ENCODE measurements around the gene CC2D2B. TPM values are rescaled to one million over a fixed set of nuclear protein-coding genes. Genes with fewer than 3 reads are reported as not detected.

Gene CC2D2B
- total and polyA plus RNA-seq, 2 of the 13 experiments (the other 11 are each of a cell fraction or from before 2014, with no cell fraction given) = 0.20 TPM; not detected in 1

DNA sequence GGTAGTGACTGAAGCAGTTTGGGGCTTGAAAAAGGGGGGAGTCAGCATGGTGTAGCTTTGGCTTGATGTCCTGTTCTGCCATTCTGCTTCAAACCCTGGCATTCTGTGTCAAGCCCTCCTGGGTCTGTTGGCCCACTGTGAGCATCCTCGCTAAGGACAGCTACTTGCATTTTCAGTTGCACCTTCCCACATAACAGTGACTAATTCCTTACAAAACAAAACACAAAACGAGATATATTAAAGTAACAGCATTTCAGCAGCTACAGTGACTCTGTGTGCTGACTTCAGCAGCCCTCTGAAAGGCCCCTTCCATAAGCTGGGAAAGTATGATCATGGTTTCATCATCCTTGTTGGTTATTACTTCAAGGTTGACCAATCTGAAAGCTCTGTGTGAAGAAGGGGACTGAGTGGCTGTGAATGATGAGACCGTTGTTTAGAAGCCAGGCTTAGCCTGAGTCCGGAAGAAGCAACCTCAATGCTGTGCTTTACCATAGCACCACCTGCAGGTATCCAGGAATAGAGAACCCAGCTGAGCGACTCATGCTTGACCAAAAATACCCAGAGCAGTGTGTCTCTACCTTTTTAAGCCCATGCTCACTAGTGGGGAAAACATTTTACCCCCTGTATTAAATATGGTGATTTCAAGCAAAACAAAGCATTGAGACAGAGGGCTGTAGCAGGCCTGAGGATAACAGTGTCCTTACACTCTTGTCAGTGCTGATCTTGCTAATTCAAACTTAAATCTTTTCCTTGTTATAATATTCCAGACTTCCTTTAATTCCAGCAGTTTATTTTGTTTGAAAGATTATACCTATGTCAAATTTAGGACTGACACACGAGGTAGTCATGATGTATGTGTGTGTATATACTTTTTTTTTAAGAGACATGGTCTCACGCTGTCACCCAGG lies 42.6 kb upstream of the CC2D2B start (continued):
- TF ChIP-seq, protein P1, sequence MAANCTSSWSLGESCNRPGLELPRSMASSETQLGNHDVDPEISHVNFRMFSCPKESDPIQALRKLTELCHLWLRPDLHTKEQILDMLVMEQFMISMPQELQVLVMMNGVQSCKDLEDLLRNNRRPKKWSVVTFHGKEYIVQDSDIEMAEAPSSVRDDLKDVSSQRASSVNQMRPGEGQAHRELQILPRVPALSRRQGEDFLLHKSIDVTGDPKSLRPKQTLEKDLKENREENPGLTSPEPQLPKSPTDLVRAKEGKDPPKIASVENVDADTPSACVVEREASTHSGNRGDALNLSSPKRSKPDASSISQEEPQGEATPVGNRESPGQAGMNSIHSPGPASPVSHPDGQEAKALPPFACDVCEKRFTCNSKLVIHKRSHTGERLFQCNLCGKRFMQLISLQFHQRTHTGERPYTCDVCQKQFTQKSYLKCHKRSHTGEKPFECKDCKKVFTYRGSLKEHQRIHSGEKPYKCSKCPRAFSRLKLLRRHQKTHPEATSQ (CRISPR knock-in tag; IDR thresholded peaks at IDR 0.05; ENCODE audit: borderline replicate concordance) = no peak
- TF ChIP-seq NR2F1 (CRISPR knock-in tag; IDR thresholded peaks at IDR 0.05) (no peak), ZNF354B (CRISPR knock-in tag; IDR thresholded peaks at IDR 0.05) (no peak), ATF7-NPFF (CRISPR knock-in tag; IDR thresholded peaks at IDR 0.05; ENCODE audit: low read depth) (no peak), ZNF672 (CRISPR knock-in tag; IDR thresholded peaks at IDR 0.05) (no peak), IKZF1 (IDR thresholded peaks at IDR 0.05) (no peak), PHF5A (CRISPR knock-in tag; IDR thresholded peaks at IDR 0.05; ENCODE audit: low read depth, unreplicated experiment) (no peak), ZNF225 (CRISPR knock-in tag; IDR thresholded peaks at IDR 0.05) (no peak), GLI4 (CRISPR knock-in tag; IDR thresholded peaks at IDR 0.05; ENCODE audit: borderline replicate concordance) (no peak), ADNP (CRISPR knock-in tag; IDR thresholded peaks at IDR 0.05) (no peak), ZNF205 (CRISPR knock-in tag; IDR thresholded peaks at IDR 0.05) (no peak)
- TF ChIP-seq, protein P2, sequence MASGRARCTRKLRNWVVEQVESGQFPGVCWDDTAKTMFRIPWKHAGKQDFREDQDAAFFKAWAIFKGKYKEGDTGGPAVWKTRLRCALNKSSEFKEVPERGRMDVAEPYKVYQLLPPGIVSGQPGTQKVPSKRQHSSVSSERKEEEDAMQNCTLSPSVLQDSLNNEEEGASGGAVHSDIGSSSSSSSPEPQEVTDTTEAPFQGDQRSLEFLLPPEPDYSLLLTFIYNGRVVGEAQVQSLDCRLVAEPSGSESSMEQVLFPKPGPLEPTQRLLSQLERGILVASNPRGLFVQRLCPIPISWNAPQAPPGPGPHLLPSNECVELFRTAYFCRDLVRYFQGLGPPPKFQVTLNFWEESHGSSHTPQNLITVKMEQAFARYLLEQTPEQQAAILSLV (CRISPR knock-in tag; IDR thresholded peaks at IDR 0.05; ENCODE audit: borderline replicate concordance) = no peak
- TF ChIP-seq, protein P3, sequence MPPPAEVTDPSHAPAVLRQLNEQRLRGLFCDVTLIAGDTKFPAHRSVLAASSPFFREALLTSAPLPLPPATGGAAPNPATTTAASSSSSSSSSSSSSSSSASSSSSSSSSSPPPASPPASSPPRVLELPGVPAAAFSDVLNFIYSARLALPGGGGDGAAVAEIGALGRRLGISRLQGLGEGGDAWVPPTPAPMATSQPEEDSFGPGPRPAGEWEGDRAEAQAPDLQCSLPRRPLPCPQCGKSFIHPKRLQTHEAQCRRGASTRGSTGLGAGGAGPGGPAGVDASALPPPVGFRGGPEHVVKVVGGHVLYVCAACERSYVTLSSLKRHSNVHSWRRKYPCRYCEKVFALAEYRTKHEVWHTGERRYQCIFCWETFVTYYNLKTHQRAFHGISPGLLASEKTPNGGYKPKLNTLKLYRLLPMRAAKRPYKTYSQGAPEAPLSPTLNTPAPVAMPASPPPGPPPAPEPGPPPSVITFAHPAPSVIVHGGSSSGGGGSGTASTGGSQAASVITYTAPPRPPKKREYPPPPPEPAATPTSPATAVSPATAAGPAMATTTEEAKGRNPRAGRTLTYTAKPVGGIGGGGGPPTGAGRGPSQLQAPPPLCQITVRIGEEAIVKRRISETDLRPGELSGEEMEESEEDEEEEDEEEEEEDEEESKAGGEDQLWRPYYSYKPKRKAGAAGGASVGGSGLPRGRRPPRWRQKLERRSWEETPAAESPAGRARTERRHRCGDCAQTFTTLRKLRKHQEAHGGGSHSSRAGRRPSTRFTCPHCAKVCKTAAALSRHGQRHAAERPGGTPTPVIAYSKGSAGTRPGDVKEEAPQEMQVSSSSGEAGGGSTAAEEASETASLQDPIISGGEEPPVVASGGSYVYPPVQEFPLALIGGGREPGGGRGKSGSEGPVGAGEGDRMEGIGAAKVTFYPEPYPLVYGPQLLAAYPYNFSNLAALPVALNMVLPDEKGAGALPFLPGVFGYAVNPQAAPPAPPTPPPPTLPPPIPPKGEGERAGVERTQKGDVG (CRISPR knock-in tag; IDR thresholded peaks at IDR 0.05; ENCODE audit: borderline replicate concordance) = no peak
- TF ChIP-seq, protein P4, sequence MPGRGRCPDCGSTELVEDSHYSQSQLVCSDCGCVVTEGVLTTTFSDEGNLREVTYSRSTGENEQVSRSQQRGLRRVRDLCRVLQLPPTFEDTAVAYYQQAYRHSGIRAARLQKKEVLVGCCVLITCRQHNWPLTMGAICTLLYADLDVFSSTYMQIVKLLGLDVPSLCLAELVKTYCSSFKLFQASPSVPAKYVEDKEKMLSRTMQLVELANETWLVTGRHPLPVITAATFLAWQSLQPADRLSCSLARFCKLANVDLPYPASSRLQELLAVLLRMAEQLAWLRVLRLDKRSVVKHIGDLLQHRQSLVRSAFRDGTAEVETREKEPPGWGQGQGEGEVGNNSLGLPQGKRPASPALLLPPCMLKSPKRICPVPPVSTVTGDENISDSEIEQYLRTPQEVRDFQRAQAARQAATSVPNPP (CRISPR knock-in tag; IDR thresholded peaks at IDR 0.05) = no peak
- TF ChIP-seq, protein P5, sequence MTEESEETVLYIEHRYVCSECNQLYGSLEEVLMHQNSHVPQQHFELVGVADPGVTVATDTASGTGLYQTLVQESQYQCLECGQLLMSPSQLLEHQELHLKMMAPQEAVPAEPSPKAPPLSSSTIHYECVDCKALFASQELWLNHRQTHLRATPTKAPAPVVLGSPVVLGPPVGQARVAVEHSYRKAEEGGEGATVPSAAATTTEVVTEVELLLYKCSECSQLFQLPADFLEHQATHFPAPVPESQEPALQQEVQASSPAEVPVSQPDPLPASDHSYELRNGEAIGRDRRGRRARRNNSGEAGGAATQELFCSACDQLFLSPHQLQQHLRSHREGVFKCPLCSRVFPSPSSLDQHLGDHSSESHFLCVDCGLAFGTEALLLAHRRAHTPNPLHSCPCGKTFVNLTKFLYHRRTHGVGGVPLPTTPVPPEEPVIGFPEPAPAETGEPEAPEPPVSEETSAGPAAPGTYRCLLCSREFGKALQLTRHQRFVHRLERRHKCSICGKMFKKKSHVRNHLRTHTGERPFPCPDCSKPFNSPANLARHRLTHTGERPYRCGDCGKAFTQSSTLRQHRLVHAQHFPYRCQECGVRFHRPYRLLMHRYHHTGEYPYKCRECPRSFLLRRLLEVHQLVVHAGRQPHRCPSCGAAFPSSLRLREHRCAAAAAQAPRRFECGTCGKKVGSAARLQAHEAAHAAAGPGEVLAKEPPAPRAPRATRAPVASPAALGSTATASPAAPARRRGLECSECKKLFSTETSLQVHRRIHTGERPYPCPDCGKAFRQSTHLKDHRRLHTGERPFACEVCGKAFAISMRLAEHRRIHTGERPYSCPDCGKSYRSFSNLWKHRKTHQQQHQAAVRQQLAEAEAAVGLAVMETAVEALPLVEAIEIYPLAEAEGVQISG (CRISPR knock-in tag; IDR thresholded peaks at IDR 0.05) = no peak
- TF ChIP-seq, protein P6, sequence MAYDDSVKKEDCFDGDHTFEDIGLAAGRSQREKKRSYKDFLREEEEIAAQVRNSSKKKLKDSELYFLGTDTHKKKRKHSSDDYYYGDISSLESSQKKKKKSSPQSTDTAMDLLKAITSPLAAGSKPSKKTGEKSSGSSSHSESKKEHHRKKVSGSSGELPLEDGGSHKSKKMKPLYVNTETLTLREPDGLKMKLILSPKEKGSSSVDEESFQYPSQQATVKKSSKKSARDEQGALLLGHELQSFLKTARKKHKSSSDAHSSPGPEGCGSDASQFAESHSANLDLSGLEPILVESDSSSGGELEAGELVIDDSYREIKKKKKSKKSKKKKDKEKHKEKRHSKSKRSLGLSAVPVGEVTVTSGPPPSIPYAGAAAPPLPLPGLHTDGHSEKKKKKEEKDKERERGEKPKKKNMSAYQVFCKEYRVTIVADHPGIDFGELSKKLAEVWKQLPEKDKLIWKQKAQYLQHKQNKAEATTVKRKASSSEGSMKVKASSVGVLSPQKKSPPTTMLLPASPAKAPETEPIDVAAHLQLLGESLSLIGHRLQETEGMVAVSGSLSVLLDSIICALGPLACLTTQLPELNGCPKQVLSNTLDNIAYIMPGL (CRISPR knock-in tag; IDR thresholded peaks at IDR 0.05; ENCODE audit: borderline replicate concordance in 1 of 2, low read depth in 1 of 2) = no peak
